ENCODE measurements around the gene PKD2L2. TPM values are rescaled to one million over a fixed set of nuclear protein-coding genes. Genes with fewer than 3 reads are reported as not detected.

Gene PKD2L2
- total and polyA plus RNA-seq, 2 of the 4 experiments (the other 2 are of a cell fraction): not detected

DNA sequence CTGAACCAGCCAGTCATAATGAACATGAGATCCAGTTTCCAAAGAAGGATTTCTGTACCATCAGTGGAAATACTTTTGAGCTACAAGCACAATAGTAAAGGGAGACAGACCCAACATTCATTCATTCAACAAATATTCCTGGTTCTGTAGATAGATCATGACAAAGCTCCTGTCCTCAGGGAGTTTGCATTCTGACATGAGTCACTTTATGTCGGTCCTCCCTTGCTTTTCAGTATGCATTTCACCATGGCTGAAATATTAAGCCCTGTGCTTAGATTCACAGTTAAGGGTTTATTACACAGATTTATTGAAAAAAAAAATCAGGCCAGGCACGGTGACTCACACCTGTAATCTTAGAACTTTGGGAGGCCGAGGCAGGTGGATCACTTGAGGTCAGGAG is 27.0 kb upstream of the PKD2L2 start:
- Histone ChIP-seq H3K36me3 (ENCODE audit: control insufficient read depth, insufficient read depth, low read length) (no peaks in the 10 kb centered on the region), H3K27ac (ENCODE audit: insufficient read depth, low read length) (no peak overlapping the region), H2BK15ac (ENCODE audit: low read depth, low read length) (no peak overlapping the region), H4K91ac (ENCODE audit: insufficient read depth, low read depth, low read length) (no peak overlapping the region), H3K9me1 (ENCODE audit: insufficient read depth, low read length) (no peaks in the 10 kb centered on the region), H3K23ac (ENCODE audit: low read depth, low read length) (no peak overlapping the region), H3K9ac (ENCODE audit: low read depth, low read length) (no peak overlapping the region), H2AK9ac (replicated peaks; ENCODE audit: low read depth, low read length, poor library complexity) (no peak overlapping the region), H2BK5ac (ENCODE audit: low read depth, low read length, poor library complexity, severe bottlenecking) (no peak overlapping the region), H4K20me1 (ENCODE audit: insufficient read depth, low read length) (no peaks in the 10 kb centered on the region), H3K27me3 (ENCODE audit: control insufficient read depth, insufficient read depth, low read length) (peaks cover 4% of the 10 kb centered on the region; the same call in 1 of the 2 replicates), H3K4me2 (ENCODE audit: low read depth, low read length) (no peak overlapping the region), H3K4me3 (ENCODE audit: insufficient read depth, low read depth, low read length) (no peak overlapping the region), H2BK20ac (ENCODE audit: low read depth, low read length) (no peak overlapping the region), H3K79me1 (ENCODE audit: low read depth in 1 of 2, low read length in 2 of 2) (no peaks in the 10 kb centered on the region), H2BK120ac (ENCODE audit: low read depth, low read length) (no peak overlapping the region), H3K4me1 (ENCODE audit: control insufficient read depth, insufficient read depth, low read length) (no peaks in the 10 kb centered on the region), H3K9me3 (ENCODE audit: control insufficient read depth, insufficient read depth, low read length) (no peaks in the 10 kb centered on the region), H3K56ac (ENCODE audit: extremely low read depth, insufficient read depth, low read length) (no peak overlapping the region), H3K14ac (replicated peaks; ENCODE audit: low read depth, low read length) (no peak overlapping the region), H3K18ac (ENCODE audit: low read depth, low read length) (no peak overlapping the region), H4K5ac (ENCODE audit: low read depth, low read length) (no peak overlapping the region), H4K8ac (ENCODE audit: low read depth in 2 of 2, low read length in 2 of 2) (no peak overlapping the region), H2AK5ac (ENCODE audit: low read depth, low read length) (no peak overlapping the region), H3K4ac (ENCODE audit: low read depth, low read length) (no peak overlapping the region), H2AFZ (replicated peaks; ENCODE audit: low read length, poor library complexity) (no peak overlapping the region)
- dilution Hi-C loops (cut with HindIII; ENCODE audit: low sequenced_read_pairs, unreplicated experiment) (no loop called here), in situ Hi-C loops (cut with MboI; ENCODE audit: low sequenced_read_pairs) (no loop called here), intact Hi-C loops (cut with micrococcal nuclease) (no loop called here)
- ChIA-PET CTCF (no interaction called here), POLR2A (ENCODE audit: unreplicated experiment) (no interaction called here)
- DNase-seq (no peak), ATAC-seq (ENCODE audit: low read depth) (no peak)
- WGBS, 2 experiments (ENCODE audit: extremely low coverage in 2 of 2, insufficient read length in 1 of 2): no CpG with 5 or more reads among the region's 3 CpGs
- TF ChIP-seq, protein P1, sequence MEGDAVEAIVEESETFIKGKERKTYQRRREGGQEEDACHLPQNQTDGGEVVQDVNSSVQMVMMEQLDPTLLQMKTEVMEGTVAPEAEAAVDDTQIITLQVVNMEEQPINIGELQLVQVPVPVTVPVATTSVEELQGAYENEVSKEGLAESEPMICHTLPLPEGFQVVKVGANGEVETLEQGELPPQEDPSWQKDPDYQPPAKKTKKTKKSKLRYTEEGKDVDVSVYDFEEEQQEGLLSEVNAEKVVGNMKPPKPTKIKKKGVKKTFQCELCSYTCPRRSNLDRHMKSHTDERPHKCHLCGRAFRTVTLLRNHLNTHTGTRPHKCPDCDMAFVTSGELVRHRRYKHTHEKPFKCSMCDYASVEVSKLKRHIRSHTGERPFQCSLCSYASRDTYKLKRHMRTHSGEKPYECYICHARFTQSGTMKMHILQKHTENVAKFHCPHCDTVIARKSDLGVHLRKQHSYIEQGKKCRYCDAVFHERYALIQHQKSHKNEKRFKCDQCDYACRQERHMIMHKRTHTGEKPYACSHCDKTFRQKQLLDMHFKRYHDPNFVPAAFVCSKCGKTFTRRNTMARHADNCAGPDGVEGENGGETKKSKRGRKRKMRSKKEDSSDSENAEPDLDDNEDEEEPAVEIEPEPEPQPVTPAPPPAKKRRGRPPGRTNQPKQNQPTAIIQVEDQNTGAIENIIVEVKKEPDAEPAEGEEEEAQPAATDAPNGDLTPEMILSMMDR (conservative IDR thresholded peaks at IDR 0.05; ENCODE audit: low read depth, low read length): no peak
- TF ChIP-seq MAZ (IDR thresholded peaks at IDR 0.05; ENCODE audit: borderline replicate concordance, low read depth, low read length): no peak
- no peak for TF ChIP-seq RCOR1 (IDR thresholded peaks at IDR 0.05; ENCODE audit: insufficient replicate concordance, low read length)
- TF ChIP-seq FOS (IDR thresholded peaks at IDR 0.05; ENCODE audit: low read depth, low read length): no peak
- TF ChIP-seq SMC3 (IDR thresholded peaks at IDR 0.05; ENCODE audit: low read depth, low read length): no peak
- TF ChIP-seq RAD21 (IDR thresholded peaks at IDR 0.05; ENCODE audit: low read length): no peak
- TF ChIP-seq RFX5 (IDR thresholded peaks at IDR 0.05; ENCODE audit: low read depth, low read length): no peak
- no peak for TF ChIP-seq CHD1 (IDR thresholded peaks at IDR 0.05; ENCODE audit: low read depth, low read length)
- no peak for TF ChIP-seq POLR2A (IDR thresholded peaks at IDR 0.05; ENCODE audit: low read depth, low read length)
- TF ChIP-seq, protein P2, sequence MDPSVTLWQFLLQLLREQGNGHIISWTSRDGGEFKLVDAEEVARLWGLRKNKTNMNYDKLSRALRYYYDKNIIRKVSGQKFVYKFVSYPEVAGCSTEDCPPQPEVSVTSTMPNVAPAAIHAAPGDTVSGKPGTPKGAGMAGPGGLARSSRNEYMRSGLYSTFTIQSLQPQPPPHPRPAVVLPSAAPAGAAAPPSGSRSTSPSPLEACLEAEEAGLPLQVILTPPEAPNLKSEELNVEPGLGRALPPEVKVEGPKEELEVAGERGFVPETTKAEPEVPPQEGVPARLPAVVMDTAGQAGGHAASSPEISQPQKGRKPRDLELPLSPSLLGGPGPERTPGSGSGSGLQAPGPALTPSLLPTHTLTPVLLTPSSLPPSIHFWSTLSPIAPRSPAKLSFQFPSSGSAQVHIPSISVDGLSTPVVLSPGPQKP (IDR thresholded peaks at IDR 0.05; ENCODE audit: borderline replicate concordance, low read depth, low read length): no peak
- no TSS peak for BruUV-seq (replicated peaks)

Measured in IMR-90 (cell line).